Rectal smooth muscle tissue (tissue), 1 donor: ENCODE measurements around the gene MYOZ1.

Experiments
- H3K27ac ChIP-seq: one replicate; pipeline ENCODE4 v1.7.0; 2013; ENCODE audit warnings: low read depth, low read length, inconsistent platforms
- H3K27me3 ChIP-seq: one replicate; pipeline ENCODE4 v1.7.0; 2013; ENCODE audit warnings: low read length; ENCODE audit not compliant: control insufficient read depth, insufficient read depth
- H3K36me3 ChIP-seq: one replicate; pipeline ENCODE4 v1.7.0; 2013; ENCODE audit warnings: low read length; ENCODE audit not compliant: control insufficient read depth, insufficient read depth
- H3K4me1 ChIP-seq: one replicate; pipeline ENCODE4 v1.7.0; 2013; ENCODE audit warnings: low read length; ENCODE audit not compliant: control insufficient read depth, insufficient read depth
- H3K4me3 ChIP-seq: one replicate; pipeline ENCODE4 v1.7.0; 2013; ENCODE audit warnings: low read length
- H3K9ac ChIP-seq: one replicate; pipeline ENCODE4 v1.7.0; 2013; ENCODE audit warnings: low read length

Gene MYOZ1

GRCh38 chr10:73655257-73655989, 14.1 kb upstream of the MYOZ1 start:
- no peak overlapping the region for H3K4me3 ChIP-seq
- H3K4me1 ChIP-seq, result no peaks in the 10 kb centered on the region
- no peak overlapping the region for H3K27ac ChIP-seq
- no peaks in the 10 kb centered on the region for H3K27me3 ChIP-seq
- H3K9ac ChIP-seq, result no peak overlapping the region
- no peaks in the 10 kb centered on the region for H3K36me3 ChIP-seq

- H3K4me1 ChIP-seq, result no peaks in the 10 kb centered on the region
- no peak overlapping the region for H3K4me3 ChIP-seq
- H3K36me3 ChIP-seq, result no peaks in the 10 kb centered on the region
- no peaks in the 10 kb centered on the region for H3K27me3 ChIP-seq
- no peak overlapping the region for H3K27ac ChIP-seq
- H3K9ac ChIP-seq, result no peak overlapping the region
These were observed 12.4 kb upstream of the MYOZ1 start for GRCh38 chr10:73653701-73654100.

- Histone ChIP-seq H3K27me3 (no peaks in the 10 kb centered on the region), H3K27ac (no peak overlapping the region), H3K36me3 (no peaks in the 10 kb centered on the region), H3K4me1 (peaks cover 3% of the 10 kb centered on the region), H3K4me3 (no peak overlapping the region), H3K9ac (no peak overlapping the region)
These were observed 11.9 kb upstream of the MYOZ1 start for GRCh38 chr10:73653195-73653594.

GRCh38 chr10:73650537-73651331, 9.5 kb upstream of the MYOZ1 start:
- Histone ChIP-seq H3K27ac (no peak overlapping the region), H3K36me3 (no peaks in the 10 kb centered on the region), H3K4me1 (peaks cover 5% of the 10 kb centered on the region), H3K9ac (no peak overlapping the region), H3K27me3 (no peaks in the 10 kb centered on the region), H3K4me3 (no peak overlapping the region)

- H3K36me3 ChIP-seq, result no peaks in the 10 kb centered on the region
- peaks cover 5% of the 10 kb centered on the region for H3K4me1 ChIP-seq
- no peak overlapping the region for H3K4me3 ChIP-seq
- H3K27me3 ChIP-seq, result no peaks in the 10 kb centered on the region
- H3K27ac ChIP-seq, result no peak overlapping the region
- H3K9ac ChIP-seq, result no peak overlapping the region
These were observed 8.7 kb upstream of the MYOZ1 start for GRCh38 chr10:73649876-73650536.

- no peak overlapping the region for H3K4me3 ChIP-seq
- no peaks in the 10 kb centered on the region for H3K36me3 ChIP-seq
- H3K9ac ChIP-seq, result no peak overlapping the region
- no peak overlapping the region for H3K27ac ChIP-seq
- H3K4me1 ChIP-seq, result peaks cover 5% of the 10 kb centered on the region
- no peaks in the 10 kb centered on the region for H3K27me3 ChIP-seq
These were observed 7.9 kb upstream of the MYOZ1 start for GRCh38 chr10:73648975-73649829.

- no peaks in the 10 kb centered on the region for H3K27me3 ChIP-seq
- H3K27ac ChIP-seq, result peak overlapping the region; percentile 51
- peak overlapping the region; percentile 88 for H3K4me3 ChIP-seq
- peaks cover 5% of the 10 kb centered on the region for H3K4me1 ChIP-seq
- no peaks in the 10 kb centered on the region for H3K36me3 ChIP-seq
- peak overlapping the region; percentile 59 for H3K9ac ChIP-seq
These were observed 6.8 kb upstream of the MYOZ1 start for GRCh38 chr10:73647875-73648651.

- Histone ChIP-seq H3K27ac (peak overlapping the region; percentile 51), H3K4me3 (peak overlapping the region; percentile 88), H3K9ac (peak overlapping the region; percentile 59), H3K27me3 (no peaks in the 10 kb centered on the region), H3K4me1 (peaks cover 5% of the 10 kb centered on the region), H3K36me3 (no peaks in the 10 kb centered on the region)
These were observed 6.1 kb upstream of the MYOZ1 start for GRCh38 chr10:73647211-73647874.

- no peak overlapping the region for H3K9ac ChIP-seq
- no peaks in the 10 kb centered on the region for H3K27me3 ChIP-seq
- no peaks in the 10 kb centered on the region for H3K36me3 ChIP-seq
- H3K4me1 ChIP-seq, result peaks cover 5% of the 10 kb centered on the region
- H3K4me3 ChIP-seq, result no peak overlapping the region
- no peak overlapping the region for H3K27ac ChIP-seq
These were observed 5.3 kb upstream of the MYOZ1 start for GRCh38 chr10:73646598-73647041.

GRCh38 chr10:73645251-73645650, 4.0 kb upstream of the MYOZ1 start:
- Histone ChIP-seq H3K4me3 (no peak overlapping the region), H3K4me1 (peaks cover 5% of the 10 kb centered on the region), H3K27me3 (no peaks in the 10 kb centered on the region), H3K9ac (no peak overlapping the region), H3K36me3 (no peaks in the 10 kb centered on the region), H3K27ac (no peak overlapping the region)

- no peak overlapping the region for H3K27ac ChIP-seq
- H3K27me3 ChIP-seq, result no peaks in the 10 kb centered on the region
- H3K9ac ChIP-seq, result no peak overlapping the region
- H3K36me3 ChIP-seq, result no peaks in the 10 kb centered on the region
- peaks cover 5% of the 10 kb centered on the region for H3K4me1 ChIP-seq
- no peak overlapping the region for H3K4me3 ChIP-seq
These were observed 3.5 kb upstream of the MYOZ1 start for GRCh38 chr10:73644767-73645166.
